GM19397 (cell line): ENCODE results near the gene TMC6.

ENCODE experiments used
- ATAC-seq: cut with Tn5 transposase; IDR thresholded peaks from one replicate; pipeline ENCODE4 v1.9.1; 2021; ENCODE audit warnings: mild to moderate bottlenecking, moderate library complexity; ENCODE audit not compliant: unreplicated experiment

TMC6 gene

GRCh38 chr17:78137392-78138203 is 9.0 kb upstream of the TMC6 start:
- no peak for ATAC-seq

- ATAC-seq = no peak
These were observed 7.4 kb upstream of the TMC6 start for GRCh38 chr17:78135858-78136500.

- ATAC-seq = no peak
These were observed 6.4 kb upstream of the TMC6 start for GRCh38 chr17:78134899-78135385.

- ATAC-seq = no peak
These were observed 5.7 kb upstream of the TMC6 start for GRCh38 chr17:78133971-78134898.

GRCh38 chr17:78133179-78133951 is 4.8 kb upstream of the TMC6 start:
- no peak for ATAC-seq

GRCh38 chr17:78132767-78133178 is 4.2 kb upstream of the TMC6 start:
- no peak for ATAC-seq

GRCh38 chr17:78132084-78132676 is 3.6 kb upstream of the TMC6 start:
- no peak for ATAC-seq

GRCh38 chr17:78131172-78132083 is 2.9 kb upstream of the TMC6 start:
- ATAC-seq = no peak

GRCh38 chr17:78130437-78131101 is 2.0 kb upstream of the TMC6 start, which contains the start of gene TMC8:
Gene TMC8 (plus strand): TSS chr17:78130771. CDS start chr17:78131589, 818 bp downstream.
- ATAC-seq = no peak

GRCh38 chr17:78130090-78130436 is 1.5 kb upstream of the TMC6 start:
- ATAC-seq = no peak

- ATAC-seq = no peak
These were observed 965 bp upstream of the TMC6 start for GRCh38 chr17:78129351-78130089.

- no peak for ATAC-seq
These were observed 536 bp downstream of the TMC6 start for GRCh38 chr17:78127888-78128550.

GRCh38 chr17:78127239-78127887 is 1.2 kb downstream of the TMC6 start:
- no peak for ATAC-seq

GRCh38 chr17:78126895-78127238 is 1.7 kb downstream of the TMC6 start:
- ATAC-seq = no peak

GRCh38 chr17:78125976-78126894 is 2.3 kb downstream of the TMC6 start:
- ATAC-seq = no peak
